ENCODE measurements around the gene CCNI2. TPM values are rescaled to one million over a fixed set of nuclear protein-coding genes. Genes with fewer than 3 reads are reported as not detected.

CCNI2 gene
- total RNA-seq, 1 donor from 2014 or later = not detected

DNA sequence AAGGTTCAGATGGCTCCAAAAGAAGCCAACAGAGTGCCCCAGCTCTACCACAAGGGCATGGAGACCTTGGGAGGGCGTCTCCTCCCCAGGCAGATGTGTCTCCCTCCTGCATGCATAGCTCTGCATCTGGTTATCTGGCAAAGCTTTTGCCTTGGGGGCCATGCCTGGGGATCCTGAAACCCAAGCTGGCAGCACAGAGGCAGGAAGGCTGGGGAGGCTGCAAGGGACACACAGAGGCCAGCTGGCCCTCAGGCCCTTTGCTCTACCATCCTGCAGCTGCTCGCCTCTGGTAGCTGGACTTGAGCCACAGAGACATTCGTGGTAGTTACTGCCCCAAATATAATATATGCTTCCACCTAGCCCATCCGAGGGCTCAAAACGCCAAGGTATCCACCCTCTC is 25.9 kb downstream of the CCNI2 start:
- peaks cover 75% of the 10 kb centered on the region for H3K4me1 Mint-ChIP-seq (ENCODE audit: low read depth)
- peak overlapping the region; percentile 95 for H3K27ac Mint-ChIP-seq (ENCODE audit: unreplicated experiment)
- no peak overlapping the region for H3K4me3 Mint-ChIP-seq (ENCODE audit: unreplicated experiment)
- no peaks in the 10 kb centered on the region for H3K27me3 Mint-ChIP-seq (ENCODE audit: low read depth)
- H3K36me3 Mint-ChIP-seq (ENCODE audit: low read depth) = no peaks in the 10 kb centered on the region
- peak; percentile 35 for DNase-seq (ENCODE audit: low spot score)
- H3K9me3 Mint-ChIP-seq (ENCODE audit: low read depth) = no peaks in the 10 kb centered on the region
- TF ChIP-seq CTCF (IDR thresholded peaks at IDR 0.05) = no peak

DNA sequence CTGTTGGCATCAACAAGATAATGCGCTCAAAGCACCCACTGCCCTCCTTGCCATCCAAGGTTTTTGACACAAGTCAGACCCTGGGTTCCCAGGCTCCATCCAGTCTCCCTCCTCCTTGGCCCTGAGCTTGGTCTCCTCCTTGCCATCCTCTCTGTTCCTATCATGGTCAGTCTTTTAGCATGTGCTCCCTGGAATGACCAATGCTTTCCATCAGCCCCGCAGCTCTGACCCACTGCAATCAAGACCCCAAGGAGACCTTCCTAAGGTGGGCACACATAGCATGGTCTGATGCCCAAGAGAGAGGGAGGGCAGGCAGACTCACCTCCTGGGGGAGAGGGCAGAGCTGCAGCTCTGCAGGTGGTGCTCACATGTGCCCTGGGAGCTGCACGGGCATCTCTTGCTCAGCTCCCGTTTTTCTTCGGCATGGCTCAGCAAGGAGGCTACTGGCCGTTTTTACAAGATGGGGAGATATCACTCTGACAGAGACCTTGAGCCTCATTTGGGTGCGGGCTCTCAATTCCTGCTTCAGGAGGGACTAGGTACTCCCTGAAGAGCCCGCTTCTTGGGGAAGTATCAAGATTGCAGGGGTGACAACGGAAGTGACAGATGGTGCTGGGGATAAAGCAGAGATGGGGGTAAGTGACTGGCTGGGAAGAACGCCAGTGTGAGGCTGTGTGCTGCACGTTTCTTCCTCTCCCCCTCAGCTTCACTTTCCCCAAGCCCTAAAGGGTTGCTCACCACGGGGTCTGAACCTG is 26.6 kb downstream of the CCNI2 start:
- TF ChIP-seq CTCF (IDR thresholded peaks at IDR 0.05) = no peak
- peak; percentile 57 for DNase-seq (ENCODE audit: low spot score)
- Mint-ChIP-seq H3K9me3 (ENCODE audit: low read depth) (no peaks in the 10 kb centered on the region), H3K4me1 (ENCODE audit: low read depth) (peaks cover 72% of the 10 kb centered on the region), H3K27me3 (ENCODE audit: low read depth) (no peaks in the 10 kb centered on the region), H3K36me3 (ENCODE audit: low read depth) (no peaks in the 10 kb centered on the region), H3K4me3 (ENCODE audit: unreplicated experiment) (no peak overlapping the region), H3K27ac (ENCODE audit: unreplicated experiment) (peak overlapping the region; percentile 80)

DNA sequence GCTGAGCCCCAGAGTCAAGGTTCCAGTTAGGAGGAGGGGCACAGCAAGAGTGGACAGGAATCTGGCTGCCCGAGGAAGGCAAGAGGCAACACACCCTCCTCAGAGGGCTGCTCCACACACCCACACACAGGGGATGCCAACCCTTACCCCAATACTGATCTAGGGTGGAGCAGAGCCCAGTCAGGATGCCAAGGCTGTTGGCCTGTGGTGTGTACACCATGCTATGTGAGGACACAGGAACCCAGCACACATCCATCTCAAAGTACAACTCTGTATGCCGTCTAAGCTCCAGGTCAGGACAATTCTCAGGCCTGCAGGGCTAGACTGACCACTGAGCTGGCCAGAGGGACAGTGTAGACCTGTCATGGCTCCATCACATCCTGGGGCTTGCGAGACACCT is 27.2 kb downstream of the CCNI2 start:
- Mint-ChIP-seq H3K36me3 (ENCODE audit: low read depth) (no peaks in the 10 kb centered on the region), H3K9me3 (ENCODE audit: low read depth) (no peaks in the 10 kb centered on the region), H3K27me3 (ENCODE audit: low read depth) (no peaks in the 10 kb centered on the region), H3K4me3 (ENCODE audit: unreplicated experiment) (peak overlapping the region; percentile 80), H3K4me1 (ENCODE audit: low read depth) (peaks cover 66% of the 10 kb centered on the region), H3K27ac (ENCODE audit: unreplicated experiment) (peak overlapping the region; percentile 80)
- DNase-seq (ENCODE audit: low spot score) = peak; percentile 40
- TF ChIP-seq CTCF (IDR thresholded peaks at IDR 0.05) = no peak

GRCh38 chr5:132774896-132775295 is 27.7 kb downstream of the CCNI2 start:
- Mint-ChIP-seq H3K4me3 (ENCODE audit: unreplicated experiment) (peak overlapping the region; percentile 80), H3K9me3 (ENCODE audit: low read depth) (no peaks in the 10 kb centered on the region), H3K36me3 (ENCODE audit: low read depth) (no peaks in the 10 kb centered on the region), H3K4me1 (ENCODE audit: low read depth) (peaks cover 66% of the 10 kb centered on the region), H3K27ac (ENCODE audit: unreplicated experiment) (peak overlapping the region; percentile 89), H3K27me3 (ENCODE audit: low read depth) (peaks cover 1% of the 10 kb centered on the region)
- TF ChIP-seq CTCF (IDR thresholded peaks at IDR 0.05) = no peak
- peak; percentile 64 for DNase-seq (ENCODE audit: low spot score)

DNA sequence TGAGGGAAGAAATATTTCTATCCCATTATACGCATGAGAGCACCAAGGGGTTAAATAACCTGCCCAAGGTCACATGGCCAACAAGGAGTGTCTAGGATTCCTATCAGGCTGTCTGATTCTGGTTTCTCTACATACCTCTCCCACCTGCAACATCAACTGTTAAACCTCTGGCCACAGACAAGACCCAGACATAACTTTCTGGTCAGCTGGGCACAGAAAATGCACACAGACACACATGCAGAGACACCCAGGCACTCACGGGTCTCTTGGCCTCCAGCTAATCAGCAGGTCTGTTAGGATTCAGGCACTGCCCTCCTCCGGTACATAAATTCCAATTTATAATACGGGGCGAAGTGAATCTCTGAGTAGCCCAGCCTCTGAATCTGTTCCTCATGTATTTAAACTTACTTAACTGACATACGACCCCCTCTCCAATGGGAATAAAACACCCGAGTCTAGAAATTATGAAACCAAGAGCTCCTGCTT is 28.3 kb downstream of the CCNI2 start:
- Mint-ChIP-seq H3K27me3 (ENCODE audit: low read depth) (peaks cover 2% of the 10 kb centered on the region), H3K9me3 (ENCODE audit: low read depth) (no peaks in the 10 kb centered on the region), H3K4me3 (ENCODE audit: unreplicated experiment) (peak overlapping the region; percentile 80), H3K4me1 (ENCODE audit: low read depth) (peaks cover 66% of the 10 kb centered on the region), H3K27ac (ENCODE audit: unreplicated experiment) (peak overlapping the region; percentile 89), H3K36me3 (ENCODE audit: low read depth) (no peaks in the 10 kb centered on the region)
- no peak for TF ChIP-seq CTCF (IDR thresholded peaks at IDR 0.05)
- peak; percentile 30 for DNase-seq (ENCODE audit: low spot score)
